ENCODE measurements around the gene TTC21B.

DNA sequence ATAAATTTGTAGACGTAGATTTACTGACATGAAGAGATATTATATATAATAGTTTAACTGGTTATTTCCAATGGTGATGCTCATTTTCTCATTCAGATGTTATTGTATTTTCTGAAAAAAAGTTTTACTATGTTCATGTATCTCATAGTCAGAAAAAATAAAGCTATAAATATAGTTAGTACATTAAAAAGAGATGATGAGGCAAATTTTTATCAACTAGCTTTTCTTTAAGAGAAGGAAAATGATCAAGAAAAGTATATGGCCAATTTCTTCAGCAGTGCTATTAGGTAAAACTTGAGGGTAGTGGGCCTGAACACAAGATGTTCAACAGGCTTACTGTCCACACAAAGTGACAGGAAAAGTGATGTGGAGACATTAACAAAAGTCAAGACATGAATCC lies 11.7 kb downstream of the TTC21B start:
- no peak for TF ChIP-seq POLR2AphosphoS5 (IDR thresholded peaks at IDR 0.05)
- TF ChIP-seq, protein P1, sequence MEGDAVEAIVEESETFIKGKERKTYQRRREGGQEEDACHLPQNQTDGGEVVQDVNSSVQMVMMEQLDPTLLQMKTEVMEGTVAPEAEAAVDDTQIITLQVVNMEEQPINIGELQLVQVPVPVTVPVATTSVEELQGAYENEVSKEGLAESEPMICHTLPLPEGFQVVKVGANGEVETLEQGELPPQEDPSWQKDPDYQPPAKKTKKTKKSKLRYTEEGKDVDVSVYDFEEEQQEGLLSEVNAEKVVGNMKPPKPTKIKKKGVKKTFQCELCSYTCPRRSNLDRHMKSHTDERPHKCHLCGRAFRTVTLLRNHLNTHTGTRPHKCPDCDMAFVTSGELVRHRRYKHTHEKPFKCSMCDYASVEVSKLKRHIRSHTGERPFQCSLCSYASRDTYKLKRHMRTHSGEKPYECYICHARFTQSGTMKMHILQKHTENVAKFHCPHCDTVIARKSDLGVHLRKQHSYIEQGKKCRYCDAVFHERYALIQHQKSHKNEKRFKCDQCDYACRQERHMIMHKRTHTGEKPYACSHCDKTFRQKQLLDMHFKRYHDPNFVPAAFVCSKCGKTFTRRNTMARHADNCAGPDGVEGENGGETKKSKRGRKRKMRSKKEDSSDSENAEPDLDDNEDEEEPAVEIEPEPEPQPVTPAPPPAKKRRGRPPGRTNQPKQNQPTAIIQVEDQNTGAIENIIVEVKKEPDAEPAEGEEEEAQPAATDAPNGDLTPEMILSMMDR (IDR thresholded peaks at IDR 0.05), result no peak
- TF ChIP-seq POLR2A (IDR thresholded peaks at IDR 0.05; ENCODE audit: low read depth), result no peak
